OCI-LY3 (cell line): ENCODE results near the gene GTF2IRD1.
A peak's percentile ranks its signal among the peaks of the same experiment; 100 is the strongest.
"Not testable (repeated sequence)": the region's sequence is repeated elsewhere in the genome, so short reads cannot be mapped to it uniquely, and the experiment has no call there.

ENCODE experiments used
- H2AFZ ChIP-seq: fragments of 200-600, 300-600 bp; shearing (Covaris generic); 2 replicates; pipeline ENCODE4 v1.6.0; 2014; ENCODE audit warnings: antibody characterized with exemption, low read depth, low read length
- H3K27ac ChIP-seq: fragments of 200-600, 300-600 bp; sonication (generic); 2 replicates; pipeline ENCODE4 v1.5.1; 2014; ENCODE audit warnings: mild to moderate bottlenecking, low read length, moderate library complexity, mixed read lengths
- H3K27me3 ChIP-seq: fragments of 200-600, 300-600 bp; sonication (generic); 2 replicates; pipeline ENCODE4 v1.6.1; 2014; ENCODE audit warnings: low read depth, low read length, mixed read lengths
- H3K36me3 ChIP-seq: fragments of 200-600, 300-600 bp; sonication (generic); replicated peaks from 2 replicates; pipeline ENCODE3; 2014; ENCODE audit warnings: low read depth, low read length, mixed read lengths
- H3K4me1 ChIP-seq: fragments of 300-600, 200-600 bp; sonication (generic); 2 replicates; pipeline ENCODE4 v1.6.1; 2014; ENCODE audit warnings: low read length, mixed read lengths
- H3K4me2 ChIP-seq: fragments of 200-600, 300-600 bp; sonication (generic); 2 replicates; pipeline ENCODE4 v1.6.1; 2014; ENCODE audit warnings: low read length, mixed read lengths
- H3K4me3 ChIP-seq: fragments of 300-600, 200-600 bp; sonication (generic); 2 replicates; pipeline ENCODE4 v1.5.1; 2014; ENCODE audit warnings: antibody characterized with exemption, mild to moderate bottlenecking, low read length, moderate library complexity
- H3K79me2 ChIP-seq: fragments of 300-600, 200-600 bp; shearing (Covaris generic); 2 replicates; pipeline ENCODE4 v1.6.1; 2014; ENCODE audit warnings: mild to moderate bottlenecking, low read length, mixed read lengths
- H3K9ac ChIP-seq: fragments of 300-600, 200-600 bp; shearing (Covaris generic); 2 replicates; pipeline ENCODE4 v1.6.0; 2014; ENCODE audit warnings: mild to moderate bottlenecking, low read length, moderate library complexity
- H3K9me3 ChIP-seq: fragments of 200-600, 300-600 bp; shearing (Covaris generic); 2 replicates; pipeline ENCODE4 v1.6.1; 2014; ENCODE audit warnings: low read length, mixed read lengths; ENCODE audit not compliant: insufficient read depth
- H4K20me1 ChIP-seq: fragments of 200-600, 300-600 bp; sonication (generic); 2 replicates; pipeline ENCODE4 v1.6.1; 2016; ENCODE audit warnings: low read length, mixed read lengths; ENCODE audit not compliant: insufficient read depth
- EZH2phosphoT487 ChIP-seq: fragments of 200-600 bp; shearing (Covaris generic); IDR thresholded peaks from 2 replicates; pipeline ENCODE4 v1.6.1; 2018; ENCODE audit warnings: antibody characterized with exemption, mixed run types, low read depth
- TF ChIP-seq, protein P1 (sequence below): fragments of 200-600, 300-600 bp; sonication (generic); IDR thresholded peaks from 2 replicates; pipeline ENCODE4 v1.5.1; 2014; ENCODE audit warnings: antibody characterized with exemption, low read length, low read depth

The GTF2IRD1 gene

GRCh38 chr7:74627661-74628411 is 174.1 kb downstream of the GTF2IRD1 start:
- H3K27me3 ChIP-seq = no peaks in the 10 kb centered on the region
- 0 out of 2 replicates have a peak overlapping the region, but pooled peaks have one; percentile 12 for H3K9ac ChIP-seq
- no peaks in the 10 kb centered on the region for H4K20me1 ChIP-seq
- H2AFZ ChIP-seq = peak overlapping the region; percentile 84
- H3K4me2 ChIP-seq = peak overlapping the region; percentile 54
- H3K4me1 ChIP-seq = peaks cover 14% of the 10 kb centered on the region
- no peaks in the 10 kb centered on the region for H3K9me3 ChIP-seq
- no peaks in the 10 kb centered on the region for H3K36me3 ChIP-seq
- no peak overlapping the region for H3K27ac ChIP-seq
- H3K4me3 ChIP-seq = no peak overlapping the region
- H3K79me2 ChIP-seq = no peaks in the 10 kb centered on the region
- TF ChIP-seq, protein P1, sequence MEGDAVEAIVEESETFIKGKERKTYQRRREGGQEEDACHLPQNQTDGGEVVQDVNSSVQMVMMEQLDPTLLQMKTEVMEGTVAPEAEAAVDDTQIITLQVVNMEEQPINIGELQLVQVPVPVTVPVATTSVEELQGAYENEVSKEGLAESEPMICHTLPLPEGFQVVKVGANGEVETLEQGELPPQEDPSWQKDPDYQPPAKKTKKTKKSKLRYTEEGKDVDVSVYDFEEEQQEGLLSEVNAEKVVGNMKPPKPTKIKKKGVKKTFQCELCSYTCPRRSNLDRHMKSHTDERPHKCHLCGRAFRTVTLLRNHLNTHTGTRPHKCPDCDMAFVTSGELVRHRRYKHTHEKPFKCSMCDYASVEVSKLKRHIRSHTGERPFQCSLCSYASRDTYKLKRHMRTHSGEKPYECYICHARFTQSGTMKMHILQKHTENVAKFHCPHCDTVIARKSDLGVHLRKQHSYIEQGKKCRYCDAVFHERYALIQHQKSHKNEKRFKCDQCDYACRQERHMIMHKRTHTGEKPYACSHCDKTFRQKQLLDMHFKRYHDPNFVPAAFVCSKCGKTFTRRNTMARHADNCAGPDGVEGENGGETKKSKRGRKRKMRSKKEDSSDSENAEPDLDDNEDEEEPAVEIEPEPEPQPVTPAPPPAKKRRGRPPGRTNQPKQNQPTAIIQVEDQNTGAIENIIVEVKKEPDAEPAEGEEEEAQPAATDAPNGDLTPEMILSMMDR = no peak
- TF ChIP-seq EZH2phosphoT487 = no peak

- Histone ChIP-seq H3K36me3 (no peaks in the 10 kb centered on the region), H3K9ac (no peak overlapping the region), H3K4me3 (no peak overlapping the region), H4K20me1 (no peaks in the 10 kb centered on the region), H3K4me1 (peaks cover 12% of the 10 kb centered on the region), H3K27ac (no peak overlapping the region), H3K79me2 (no peaks in the 10 kb centered on the region), H3K27me3 (no peaks in the 10 kb centered on the region), H3K9me3 (no peaks in the 10 kb centered on the region), H3K4me2 (no peak overlapping the region), H2AFZ (no peak overlapping the region)
- no peak for TF ChIP-seq EZH2phosphoT487
- TF ChIP-seq, protein P1 = no peak
Measured at GRCh38 chr7:74632505-74632904, 178.8 kb downstream of the GTF2IRD1 start.

DNA sequence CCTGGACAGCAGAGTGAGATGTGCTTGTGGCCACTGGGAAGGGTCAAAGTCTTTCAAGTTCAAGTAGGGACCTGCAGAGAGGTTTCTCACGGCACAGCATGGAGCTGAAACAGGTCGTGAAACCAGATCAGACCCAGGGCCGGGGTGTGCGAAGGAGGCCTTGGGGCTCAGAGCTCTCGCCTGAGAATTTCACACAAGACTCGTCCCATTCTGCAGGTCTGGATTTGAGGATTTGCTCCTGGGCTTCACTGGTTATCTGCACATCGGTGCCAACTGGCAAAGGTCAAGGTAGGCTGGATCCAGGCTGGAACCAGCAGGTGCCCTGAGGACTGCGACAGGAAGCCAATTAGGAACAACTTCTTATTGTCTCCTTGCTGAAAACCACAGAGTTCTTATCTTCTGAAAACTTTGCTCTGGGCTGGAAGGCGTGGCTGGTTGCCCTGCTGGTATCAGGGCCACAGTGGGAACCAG is 179.8 kb downstream of the GTF2IRD1 start:
- Histone ChIP-seq H3K27me3 (no peaks in the 10 kb centered on the region), H4K20me1 (no peaks in the 10 kb centered on the region), H3K4me3 (no peak overlapping the region), H3K9ac (no peak overlapping the region), H3K4me1 (peaks cover 2% of the 10 kb centered on the region), H3K79me2 (no peaks in the 10 kb centered on the region), H3K4me2 (no peak overlapping the region), H3K36me3 (no peaks in the 10 kb centered on the region), H3K27ac (no peak overlapping the region), H2AFZ (no peak overlapping the region), H3K9me3 (no peaks in the 10 kb centered on the region)
- TF ChIP-seq, protein P1 = no peak
- no peak for TF ChIP-seq EZH2phosphoT487

DNA sequence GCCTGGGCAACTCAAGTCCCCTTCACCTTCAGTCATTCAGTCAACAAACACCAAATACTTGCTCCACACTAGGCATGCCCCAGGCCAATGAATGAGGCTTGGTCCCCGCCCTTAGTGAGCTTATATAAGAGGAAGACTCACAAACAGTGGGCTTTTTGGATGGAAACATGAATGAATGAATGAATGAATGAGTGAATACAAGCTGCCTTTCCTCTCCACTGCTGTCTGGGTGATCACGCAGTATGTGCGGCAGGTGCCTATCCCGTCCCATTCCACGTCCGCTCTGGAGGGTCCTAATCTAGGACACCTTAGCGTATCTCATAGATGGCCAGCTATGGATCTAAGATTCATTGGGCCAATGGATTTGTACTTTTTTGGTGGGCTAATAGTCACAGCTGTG is 184.0 kb downstream of the GTF2IRD1 start:
- H3K9ac ChIP-seq = no peak overlapping the region
- H2AFZ ChIP-seq = no peak overlapping the region
- no peak overlapping the region for H3K4me3 ChIP-seq
- peaks cover 24% of the 10 kb centered on the region for H3K4me1 ChIP-seq
- no peaks in the 10 kb centered on the region for H3K27me3 ChIP-seq
- no peaks in the 10 kb centered on the region for H4K20me1 ChIP-seq
- no peak overlapping the region for H3K27ac ChIP-seq
- no peaks in the 10 kb centered on the region for H3K79me2 ChIP-seq
- no peaks in the 10 kb centered on the region for H3K9me3 ChIP-seq
- TF ChIP-seq, protein P1 = no peak
- TF ChIP-seq EZH2phosphoT487 = no peak
- H3K36me3 ChIP-seq = no peaks in the 10 kb centered on the region
- H3K4me2 ChIP-seq = no peak overlapping the region

DNA sequence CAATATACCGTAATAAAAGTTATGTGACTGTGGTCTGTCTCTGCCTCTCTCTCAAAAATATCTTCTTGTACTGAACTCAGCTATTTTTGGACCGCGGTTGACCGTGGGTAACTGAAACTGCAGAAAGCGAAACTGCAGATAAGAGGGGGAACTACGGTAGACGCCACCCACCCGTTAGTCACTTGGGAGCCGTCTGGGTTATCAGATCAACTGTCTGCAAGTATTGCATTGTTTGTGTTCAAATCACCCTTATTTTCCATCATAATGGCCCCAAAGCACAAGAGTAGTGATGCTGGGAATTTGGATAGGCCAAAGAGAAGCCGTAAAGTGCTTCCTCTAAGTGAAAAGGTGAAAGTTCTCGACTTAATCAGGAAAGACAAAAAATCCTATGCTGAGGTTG is 196.3 kb downstream of the GTF2IRD1 start:
- peak overlapping the region; percentile 97 for H3K27ac ChIP-seq
- H3K4me3 ChIP-seq = peak overlapping the region; percentile 75
- H3K36me3 ChIP-seq, H3K9me3 ChIP-seq, H2AFZ ChIP-seq, H3K27me3 ChIP-seq, H4K20me1 ChIP-seq: not testable (repeated sequence)
- H3K79me2 ChIP-seq = peaks cover 13% of the 10 kb centered on the region; the same call in 1 of the 2 replicates
- peak overlapping the region; percentile 71 for H3K9ac ChIP-seq
- peak overlapping the region; percentile 96 for H3K4me2 ChIP-seq
- H3K4me1 ChIP-seq = peaks cover 33% of the 10 kb centered on the region

DNA sequence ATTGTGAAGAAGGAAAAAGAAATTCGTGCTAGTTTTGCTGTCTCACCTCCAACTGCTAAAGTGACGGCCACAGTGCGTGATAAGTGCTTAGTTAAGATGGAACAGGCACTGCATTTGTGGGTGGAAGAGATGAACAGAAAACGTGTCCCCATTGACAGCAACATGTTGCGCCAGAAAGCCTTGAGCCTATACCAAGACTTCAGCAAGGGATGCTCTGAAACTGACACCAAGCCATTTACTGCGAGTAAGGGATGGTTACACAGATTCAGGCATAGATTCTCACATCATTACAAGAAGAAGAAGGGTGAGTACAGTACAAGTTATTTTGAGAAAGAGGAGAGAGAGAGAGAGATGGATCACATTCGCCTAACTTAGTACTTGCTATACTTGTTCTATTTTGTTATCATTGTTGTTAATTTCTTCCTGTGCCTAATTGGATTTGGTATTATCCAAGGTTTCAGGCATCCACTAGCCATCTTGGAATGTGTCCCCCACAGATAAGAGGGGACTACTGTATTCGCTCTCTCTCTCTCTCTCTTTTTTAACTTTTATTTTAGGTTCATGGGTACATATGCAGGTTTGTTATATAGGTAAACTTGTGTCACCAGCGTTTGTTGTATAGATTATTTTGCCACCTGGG is 196.9 kb downstream of the GTF2IRD1 start:
- H3K4me3 ChIP-seq = peak overlapping the region; percentile 75
- H3K4me2 ChIP-seq = peak overlapping the region; percentile 96
- not testable (repeated sequence) for H3K36me3 ChIP-seq, H3K9me3 ChIP-seq, H4K20me1 ChIP-seq, H3K27me3 ChIP-seq, H2AFZ ChIP-seq
- peak overlapping the region; percentile 97 for H3K27ac ChIP-seq
- peaks cover 13% of the 10 kb centered on the region; the same call in 1 of the 2 replicates for H3K79me2 ChIP-seq
- H3K4me1 ChIP-seq = peaks cover 35% of the 10 kb centered on the region
- peak overlapping the region; percentile 71 for H3K9ac ChIP-seq
